Measurements from ENCODE around the gene GNAO1. TPM values are rescaled to one million over a fixed set of nuclear protein-coding genes. Genes with fewer than 3 reads are reported as not detected.

GNAO1 gene
- total RNA-seq, 4 donors from 2014 or later: 0.50 to 1.5 (median 0.66) TPM

GRCh38 chr16:56266641-56267607, 75.6 kb downstream of the GNAO1 start:
- H3K36me3 ChIP-seq: no peaks in the 10 kb centered on the region
- H3K9me3 ChIP-seq: no peaks in the 10 kb centered on the region
- H3K27me3 ChIP-seq: no peaks in the 10 kb centered on the region
- TF ChIP-seq CTCF (IDR thresholded peaks at IDR 0.05): no peak
- no peak for TF ChIP-seq POLR2A (IDR thresholded peaks at IDR 0.05)
- H3K27ac ChIP-seq: no peak overlapping the region
- no peak overlapping the region for H3K4me3 ChIP-seq
- H3K4me1 ChIP-seq: peaks cover 0 to 8% (median 0%) of the 10 kb centered on the region in 3 donors
- WGBS, 2 donors: 79 to 82% methylated on average over 3 to 13 of the region's 17 CpGs
- DNase-seq: no peak
- intact Hi-C loops (cut with DNase I): no loop called here

GRCh38 chr16:56267888-56268287, 76.6 kb downstream of the GNAO1 start:
- no peak for DNase-seq
- intact Hi-C loops (cut with DNase I): no loop called here
- H3K4me1 ChIP-seq: peaks cover 0 to 3% (median 0%) of the 10 kb centered on the region in 3 donors
- TF ChIP-seq POLR2A (IDR thresholded peaks at IDR 0.05): no peak
- no peak for TF ChIP-seq CTCF (IDR thresholded peaks at IDR 0.05)
- H3K9me3 ChIP-seq: no peaks in the 10 kb centered on the region
- no peak overlapping the region for H3K4me3 ChIP-seq
- no peak overlapping the region for H3K27ac ChIP-seq
- no peaks in the 10 kb centered on the region for H3K36me3 ChIP-seq
- no peaks in the 10 kb centered on the region for H3K27me3 ChIP-seq
- 43 to 50% methylated on average over 2 of the region's 2 CpGs for WGBS, 2 donors

- DNase-seq: no peak
- Histone ChIP-seq H3K27me3 (peaks cover 0 to 3% (median 0%) of the 10 kb centered on the region in 4 donors), H3K36me3 (no peaks in the 10 kb centered on the region), H3K27ac (peak overlapping the region in 3 of 4 donors; percentile 50 to 59 (median 53)), H3K9me3 (no peaks in the 10 kb centered on the region), H3K4me3 (no peak overlapping the region), H3K4me1 (peaks cover 0 to 3% (median 0%) of the 10 kb centered on the region in 3 donors)
- 77 to 87% methylated on average over 5 to 7 of the region's 8 CpGs for WGBS, 2 donors
- TF ChIP-seq POLR2A (IDR thresholded peaks at IDR 0.05): no peak
- no peak for TF ChIP-seq CTCF (IDR thresholded peaks at IDR 0.05)
- intact Hi-C loops (cut with DNase I): no loop called here
Measured at GRCh38 chr16:56268799-56269198, 77.5 kb downstream of the GNAO1 start.

GRCh38 chr16:56269281-56269680, 78.0 kb downstream of the GNAO1 start:
- Histone ChIP-seq H3K9me3 (no peaks in the 10 kb centered on the region), H3K27me3 (peaks cover 0 to 3% (median 0%) of the 10 kb centered on the region in 4 donors), H3K4me1 (peaks cover 0 to 3% (median 0%) of the 10 kb centered on the region in 3 donors), H3K4me3 (no peak overlapping the region), H3K36me3 (no peaks in the 10 kb centered on the region), H3K27ac (peak overlapping the region in 3 of 4 donors; percentile 50 to 59 (median 53))
- intact Hi-C loops (cut with DNase I): no loop called here
- DNase-seq: no peak
- WGBS, 2 donors: 61 to 81% methylated on average over 11 to 13 of the region's 13 CpGs
- TF ChIP-seq POLR2A (IDR thresholded peaks at IDR 0.05): no peak
- no peak for TF ChIP-seq CTCF (IDR thresholded peaks at IDR 0.05)

All from esophagus squamous epithelium (tissue), 5 donors.